ENCODE data around the gene IRF3. TPM values are rescaled to one million over a fixed set of nuclear protein-coding genes. Genes with fewer than 3 reads are reported as not detected.
A peak's percentile ranks its signal among the peaks of the same experiment; 100 is the strongest.

The IRF3 gene
- total and polyA plus RNA-seq, 10 of the 15 experiments (the other 5 are each of a cell fraction or from before 2014, with no cell fraction given) = 5.5 to 110 (median 63.4) TPM

DNA sequence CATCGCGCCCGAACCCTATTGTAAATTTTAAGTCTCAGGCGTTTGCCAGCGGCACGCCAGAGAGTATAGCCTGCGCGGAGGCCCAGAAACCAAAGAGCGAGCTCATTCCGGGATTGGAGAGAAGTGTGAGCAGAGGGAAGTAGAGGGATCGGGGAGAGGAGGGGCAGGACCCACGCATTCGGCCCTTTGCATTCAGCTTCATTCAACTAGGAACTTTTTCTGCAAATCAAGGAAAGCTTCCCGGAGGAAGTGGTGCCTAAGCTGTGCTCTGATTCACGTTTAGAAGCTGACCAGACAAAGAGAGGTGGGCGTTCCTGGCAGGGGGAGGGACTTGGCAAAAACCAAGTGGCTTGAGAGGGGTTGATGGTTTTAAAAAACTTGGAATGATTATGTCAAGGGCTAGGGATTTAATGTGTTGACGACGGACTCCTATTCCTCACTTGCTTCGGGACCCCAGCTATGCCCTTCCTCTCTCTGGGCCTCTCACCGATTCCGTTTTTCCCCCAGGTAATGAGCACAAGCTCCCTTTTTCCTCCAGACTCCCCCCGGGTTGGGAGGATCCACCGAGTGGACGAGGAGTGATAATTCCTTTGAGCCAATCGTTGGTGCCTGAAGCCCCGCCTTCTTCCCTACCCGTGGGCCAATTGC is 10.6 kb upstream of the IRF3 start (continued):
- TF ChIP-seq, protein P1, sequence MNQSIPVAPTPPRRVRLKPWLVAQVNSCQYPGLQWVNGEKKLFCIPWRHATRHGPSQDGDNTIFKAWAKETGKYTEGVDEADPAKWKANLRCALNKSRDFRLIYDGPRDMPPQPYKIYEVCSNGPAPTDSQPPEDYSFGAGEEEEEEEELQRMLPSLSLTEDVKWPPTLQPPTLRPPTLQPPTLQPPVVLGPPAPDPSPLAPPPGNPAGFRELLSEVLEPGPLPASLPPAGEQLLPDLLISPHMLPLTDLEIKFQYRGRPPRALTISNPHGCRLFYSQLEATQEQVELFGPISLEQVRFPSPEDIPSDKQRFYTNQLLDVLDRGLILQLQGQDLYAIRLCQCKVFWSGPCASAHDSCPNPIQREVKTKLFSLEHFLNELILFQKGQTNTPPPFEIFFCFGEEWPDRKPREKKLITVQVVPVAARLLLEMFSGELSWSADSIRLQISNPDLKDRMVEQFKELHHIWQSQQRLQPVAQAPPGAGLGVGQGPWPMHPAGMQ (IDR thresholded peaks at IDR 0.05; ENCODE audit: borderline replicate concordance) = no peak
- TF ChIP-seq POU2F2 (IDR thresholded peaks at IDR 0.05; ENCODE audit: borderline replicate concordance, low read depth, low read length) (peak; percentile 50; the same call in 1 of the 3 replicates), RELA (IDR thresholded peaks at IDR 0.05; ENCODE audit: borderline replicate concordance, partially characterized antibody) (peak; percentile 79), ELK1 (IDR thresholded peaks at IDR 0.05; ENCODE audit: low read depth, low read length) (no peak), KAT2A (conservative IDR thresholded peaks at IDR 0.05; ENCODE audit: control insufficient read depth, low read depth, low read length) (no peak), GABPA (IDR thresholded peaks at IDR 0.05; ENCODE audit: low read depth) (no peak), SIN3A (IDR thresholded peaks at IDR 0.05; ENCODE audit: low read depth, low read length) (peak; percentile 33; the same call in 1 of the 2 replicates), ZBTB4 (CRISPR knock-in tag; IDR thresholded peaks at IDR 0.05) (no peak), IKZF2 (IDR thresholded peaks at IDR 0.05) (peak; percentile 94 to 98), HDAC2 (IDR thresholded peaks at IDR 0.05) (no peak), PAX5 (IDR thresholded peaks at IDR 0.05; ENCODE audit: borderline replicate concordance, low read depth, low read length) (0 out of 2 replicates have a peak, but pooled peaks have one; percentile 36), SP1 (IDR thresholded peaks at IDR 0.05; ENCODE audit: low read depth, low read length) (peak; percentile 77), MTA3 (IDR thresholded peaks at IDR 0.05; ENCODE audit: borderline replicate concordance, low read length) (0 out of 2 replicates have a peak, but pooled peaks have one; percentile 38), CHD4 (IDR thresholded peaks at IDR 0.05) (peak; percentile 92; the same call in 1 of the 2 replicates), RB1 (IDR thresholded peaks at IDR 0.05; ENCODE audit: borderline replicate concordance) (peak; percentile 82; the same call in 1 of the 2 replicates), CUX1 (IDR thresholded peaks at IDR 0.05; ENCODE audit: insufficient replicate concordance, low read depth, low read length) (no peak)
- TF ChIP-seq, protein P2, sequence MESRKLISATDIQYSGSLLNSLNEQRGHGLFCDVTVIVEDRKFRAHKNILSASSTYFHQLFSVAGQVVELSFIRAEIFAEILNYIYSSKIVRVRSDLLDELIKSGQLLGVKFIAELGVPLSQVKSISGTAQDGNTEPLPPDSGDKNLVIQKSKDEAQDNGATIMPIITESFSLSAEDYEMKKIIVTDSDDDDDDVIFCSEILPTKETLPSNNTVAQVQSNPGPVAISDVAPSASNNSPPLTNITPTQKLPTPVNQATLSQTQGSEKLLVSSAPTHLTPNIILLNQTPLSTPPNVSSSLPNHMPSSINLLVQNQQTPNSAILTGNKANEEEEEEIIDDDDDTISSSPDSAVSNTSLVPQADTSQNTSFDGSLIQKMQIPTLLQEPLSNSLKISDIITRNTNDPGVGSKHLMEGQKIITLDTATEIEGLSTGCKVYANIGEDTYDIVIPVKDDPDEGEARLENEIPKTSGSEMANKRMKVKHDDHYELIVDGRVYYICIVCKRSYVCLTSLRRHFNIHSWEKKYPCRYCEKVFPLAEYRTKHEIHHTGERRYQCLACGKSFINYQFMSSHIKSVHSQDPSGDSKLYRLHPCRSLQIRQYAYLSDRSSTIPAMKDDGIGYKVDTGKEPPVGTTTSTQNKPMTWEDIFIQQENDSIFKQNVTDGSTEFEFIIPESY (IDR thresholded peaks at IDR 0.05) = no peak
